OCI-LY3 (cell line): Measurements from ENCODE around the gene ZNF366.

ENCODE experiments used
- CTCF ChIP-seq: fragments of 200-600, 300-600 bp; sonication (generic); IDR thresholded peaks from 2 replicates; pipeline ENCODE4 v1.5.1; 2014; ENCODE audit warnings: antibody characterized with exemption, low read length, low read depth
- EZH2phosphoT487 ChIP-seq: fragments of 200-600 bp; shearing (Covaris generic); IDR thresholded peaks from 2 replicates; pipeline ENCODE4 v1.6.1; 2018; ENCODE audit warnings: antibody characterized with exemption, mixed run types, low read depth

DNA sequence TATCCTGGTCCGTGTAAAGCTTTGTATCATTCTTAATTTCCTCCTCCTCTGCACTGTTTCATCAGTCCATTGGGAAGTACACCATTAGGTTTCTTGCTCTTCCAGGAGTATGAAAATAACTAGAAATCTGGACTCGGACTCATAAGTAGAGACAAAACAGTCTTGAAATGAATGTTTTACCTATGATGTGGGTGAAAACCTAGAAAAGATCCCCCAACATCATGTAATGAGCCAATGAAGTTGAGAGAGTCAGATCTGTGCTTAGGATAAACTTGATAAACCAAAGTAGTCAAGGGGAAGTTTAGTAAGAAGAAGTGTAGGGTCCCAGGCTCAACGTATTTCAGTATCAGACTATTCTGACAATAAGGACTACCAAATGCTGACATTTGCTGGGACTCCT lies 25.2 kb downstream of the ZNF366 start:
- no peak for TF ChIP-seq CTCF
- no peak for TF ChIP-seq EZH2phosphoT487
